Muscle of leg (tissue), 11 donors: ENCODE measurements around the gene PMEPA1. TPM values are rescaled to one million over a fixed set of nuclear protein-coding genes. Genes with fewer than 3 reads are reported as not detected.

Experiments
- DNase-seq: peaks from one replicate; pipeline ENCODE4 v3.0.0; 2013
- H3K27ac ChIP-seq: one replicate; pipeline ENCODE4 v1.5.1; 2013; ENCODE audit warnings: mild to moderate bottlenecking, low read length, control low read depth
- H3K27me3 ChIP-seq: one replicate; pipeline ENCODE4 v1.6.1; 2013; ENCODE audit warnings: low read length; ENCODE audit not compliant: control insufficient read depth, insufficient read depth
- H3K36me3 ChIP-seq: one replicate; pipeline ENCODE4 v1.6.1; 2013; ENCODE audit warnings: low read length; ENCODE audit not compliant: control insufficient read depth, insufficient read depth
- H3K4me1 ChIP-seq: one replicate; pipeline ENCODE4 v1.6.1; 2013; ENCODE audit warnings: low read length; ENCODE audit not compliant: control insufficient read depth, insufficient read depth
- H3K4me3 ChIP-seq: one replicate; pipeline ENCODE4 v1.5.1; 2013; ENCODE audit warnings: low read length, control low read depth
- H3K9me3 ChIP-seq: replicated peaks from 2 replicates; pipeline ENCODE4 v1.6.1; 2013; ENCODE audit warnings: low read depth, low read length; ENCODE audit not compliant: control insufficient read depth
- WGBS: methylation state at CpG from one replicate; pipeline ENCODE4 v1.1.5; 2013; ENCODE audit warnings: missing lambda C conversion rate; ENCODE audit not compliant: insufficient coverage; 5-methylcytosine and 5-hydroxymethylcytosine counted together
- polyA plus RNA-seq, 8 donors: library from polyadenylated mRNA; unstranded; fragments of 120-200 nt; gene quantifications; one replicate each; pipeline versions ENCODE4 v1.2.1 to v1.2.3, GENCODE V29; 2013; ENCODE audit warnings: inconsistent platforms in 1 of 8, low replicate concordance in 1 of 8; ENCODE audit not compliant: insufficient read length in 8 of 8, insufficient read depth in 1 of 8
- total RNA-seq: library from RNA; stranded (reverse); fragments of 120-200 nt; gene quantifications from one replicate; pipeline ENCODE4 v1.2.4, GENCODE V29; 2013

PMEPA1 gene
- total and polyA plus RNA-seq, 9 donors: 8.2 to 29.4 (median 23.3) TPM

DNA sequence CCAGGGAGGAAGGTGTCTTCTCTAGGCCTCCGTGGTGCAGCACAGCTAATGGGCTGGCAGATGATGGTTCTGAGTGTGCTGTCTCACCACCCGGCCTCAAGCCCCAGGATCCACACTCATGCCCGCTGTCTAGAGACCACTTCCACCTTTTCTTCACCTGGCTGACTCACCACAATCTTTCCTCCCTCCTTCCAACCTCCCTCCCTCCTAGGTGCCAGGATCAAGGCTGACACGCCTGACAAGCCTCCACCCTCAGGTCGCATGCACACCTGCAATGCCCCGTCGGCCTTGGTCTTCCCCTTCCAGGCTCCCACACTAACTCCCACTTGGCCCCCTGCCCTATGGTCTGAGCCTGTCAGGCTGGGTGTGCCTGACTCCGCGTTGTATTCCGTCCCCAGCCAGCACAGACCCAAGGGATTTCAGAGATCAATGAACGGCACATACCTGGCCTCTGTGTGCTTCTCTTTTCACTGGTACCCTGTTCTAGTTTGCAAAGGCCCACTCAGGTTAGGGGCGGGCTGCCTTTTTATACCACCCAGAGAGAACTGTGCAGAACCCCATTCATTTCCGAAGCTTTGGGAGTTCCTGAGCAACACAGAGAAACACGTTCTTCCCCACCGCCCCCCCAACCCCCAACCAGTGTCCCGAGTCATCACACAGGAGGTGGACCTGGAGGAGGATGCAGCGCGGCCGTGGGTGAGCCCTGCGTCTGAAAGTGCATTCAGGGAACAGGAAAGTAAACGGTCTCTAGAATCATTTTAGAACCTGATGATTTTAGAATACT lies 39.3 kb downstream of the PMEPA1 start:
- Histone ChIP-seq H3K27me3 (no peaks in the 10 kb centered on the region), H3K36me3 (peaks cover 3% of the 10 kb centered on the region), H3K4me1 (peaks cover 31% of the 10 kb centered on the region), H3K9me3 (no peaks in the 10 kb centered on the region), H3K4me3 (no peak overlapping the region), H3K27ac (no peak overlapping the region)
- DNase-seq: no peak
- 75% methylated on average over 17 of the region's 21 CpGs for WGBS

- H3K9me3 ChIP-seq: no peaks in the 10 kb centered on the region
- DNase-seq: no peak
- WGBS: 91% methylated on average over 3 of the region's 8 CpGs
- H3K27ac ChIP-seq: no peak overlapping the region
- H3K27me3 ChIP-seq: no peaks in the 10 kb centered on the region
- peaks cover 3% of the 10 kb centered on the region for H3K36me3 ChIP-seq
- peaks cover 27% of the 10 kb centered on the region for H3K4me1 ChIP-seq
- no peak overlapping the region for H3K4me3 ChIP-seq
Measured at GRCh38 chr20:57669632-57670031, 40.2 kb downstream of the PMEPA1 start.

DNA sequence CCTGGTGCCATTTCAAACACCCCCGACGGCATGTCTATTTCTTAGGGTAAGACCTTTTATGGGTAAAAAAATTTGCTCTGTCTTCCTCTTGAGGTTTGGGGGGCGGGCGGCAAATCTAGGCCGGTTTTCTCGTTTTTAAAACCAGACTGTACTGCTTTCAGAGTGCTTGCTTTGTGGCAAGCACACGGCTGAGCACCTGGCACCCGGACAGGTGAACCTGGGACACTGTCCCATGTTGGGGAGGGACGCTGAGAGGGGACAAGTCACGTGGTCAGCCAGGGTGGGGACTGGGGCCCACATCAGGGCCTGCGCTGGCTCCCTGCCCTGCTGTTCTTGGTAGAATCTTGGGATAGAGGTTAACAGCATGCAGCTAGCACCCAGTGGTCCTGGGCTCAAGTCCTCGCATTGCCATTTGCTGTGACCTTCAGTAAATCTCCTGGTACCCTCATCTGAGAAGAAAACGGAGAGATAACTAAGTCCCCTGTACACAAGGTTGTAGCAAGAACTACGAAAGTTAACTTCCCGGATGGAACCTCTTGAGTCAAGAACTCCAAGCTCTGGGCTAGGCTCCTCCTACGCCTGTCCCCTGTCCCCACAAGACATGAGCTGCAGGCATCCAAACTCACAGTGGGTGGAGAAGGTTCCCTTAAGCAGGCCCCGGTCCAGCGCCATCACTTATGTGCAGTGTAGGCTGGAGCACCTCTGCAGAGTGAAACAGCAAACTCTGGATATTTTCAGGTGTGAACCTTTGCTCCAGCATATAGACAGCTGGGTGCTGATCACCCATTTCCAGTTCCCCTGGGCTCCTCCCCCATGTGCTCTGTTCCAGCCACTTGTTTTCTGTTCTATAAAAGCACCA lies 41.7 kb downstream of the PMEPA1 start:
- no peak for DNase-seq
- Histone ChIP-seq H3K4me3 (no peak overlapping the region), H3K27me3 (no peaks in the 10 kb centered on the region), H3K27ac (no peak overlapping the region), H3K4me1 (peaks cover 27% of the 10 kb centered on the region), H3K36me3 (no peaks in the 10 kb centered on the region), H3K9me3 (no peaks in the 10 kb centered on the region)
- WGBS: 48% methylated on average over 15 of the region's 18 CpGs

- no peak overlapping the region for H3K4me3 ChIP-seq
- H3K36me3 ChIP-seq: no peaks in the 10 kb centered on the region
- DNase-seq: no peak
- H3K4me1 ChIP-seq: peaks cover 27% of the 10 kb centered on the region
- 67% methylated on average over 7 of the region's 16 CpGs for WGBS
- no peaks in the 10 kb centered on the region for H3K9me3 ChIP-seq
- no peaks in the 10 kb centered on the region for H3K27me3 ChIP-seq
- H3K27ac ChIP-seq: no peak overlapping the region
Measured at GRCh38 chr20:57667388-57667787, 42.4 kb downstream of the PMEPA1 start.

DNA sequence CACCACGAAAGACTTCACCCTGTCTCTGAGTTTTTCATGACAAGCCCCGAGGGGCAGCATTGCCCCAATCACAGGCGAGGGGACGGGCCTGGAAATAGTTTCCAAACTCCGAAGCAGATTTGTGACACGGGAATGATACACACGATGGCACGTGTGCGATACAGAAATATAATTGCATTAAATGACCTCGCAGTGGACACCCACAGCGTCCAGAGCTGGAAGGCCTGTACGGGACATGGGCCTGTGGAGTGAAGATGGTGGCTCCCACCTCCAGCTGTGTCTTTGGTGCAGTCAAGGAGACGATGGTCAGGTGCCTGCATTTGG lies 43.0 kb downstream of the PMEPA1 start:
- H3K36me3 ChIP-seq: no peaks in the 10 kb centered on the region
- WGBS: 73% methylated on average over 9 of the region's 13 CpGs
- H3K27ac ChIP-seq: no peak overlapping the region
- no peak overlapping the region for H3K4me3 ChIP-seq
- H3K9me3 ChIP-seq: no peaks in the 10 kb centered on the region
- peaks cover 26% of the 10 kb centered on the region for H3K4me1 ChIP-seq
- DNase-seq: no peak
- H3K27me3 ChIP-seq: no peaks in the 10 kb centered on the region

DNA sequence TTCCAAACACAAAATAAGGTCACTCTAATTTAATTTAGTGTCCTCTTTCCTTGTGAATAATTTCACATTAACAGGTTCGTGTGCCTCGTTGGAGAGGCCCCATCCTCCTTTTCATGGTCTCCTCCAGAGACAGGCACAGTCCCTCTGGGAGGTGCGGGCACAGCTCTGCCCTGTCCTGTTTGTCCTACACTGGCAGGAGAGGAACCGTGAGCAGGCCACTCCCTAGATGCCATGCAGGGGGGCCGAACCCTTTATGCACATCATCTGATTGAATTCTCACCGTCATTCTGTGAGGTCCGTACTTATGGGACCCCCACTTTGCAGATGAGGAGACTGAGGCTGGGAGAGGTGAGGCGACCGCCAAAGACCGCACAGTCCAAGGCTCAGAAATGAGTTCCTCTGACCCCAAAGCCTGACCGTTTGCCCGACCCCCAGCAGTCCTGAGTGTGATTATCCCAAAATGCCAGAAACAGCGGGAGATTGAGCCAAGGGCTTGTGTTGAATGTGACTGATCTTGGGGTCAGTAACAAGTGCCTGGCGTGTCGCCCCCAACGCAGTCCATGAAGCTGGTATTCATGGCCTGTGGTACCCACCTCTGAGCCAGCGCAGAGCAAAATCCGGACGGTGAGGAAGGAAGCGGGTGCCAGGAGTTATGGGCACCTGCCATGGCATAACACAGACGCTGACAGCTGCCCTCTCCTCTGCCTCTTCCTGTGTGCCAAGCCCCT lies 43.5 kb downstream of the PMEPA1 start:
- no peaks in the 10 kb centered on the region for H3K9me3 ChIP-seq
- 81% methylated on average over 18 of the region's 21 CpGs for WGBS
- no peaks in the 10 kb centered on the region for H3K27me3 ChIP-seq
- peaks cover 30% of the 10 kb centered on the region for H3K4me1 ChIP-seq
- H3K4me3 ChIP-seq: no peak overlapping the region
- H3K27ac ChIP-seq: no peak overlapping the region
- DNase-seq: no peak
- no peaks in the 10 kb centered on the region for H3K36me3 ChIP-seq

GRCh38 chr20:57665589-57665971 lies 44.2 kb downstream of the PMEPA1 start:
- Histone ChIP-seq H3K27ac (no peak overlapping the region), H3K4me1 (peaks cover 37% of the 10 kb centered on the region), H3K27me3 (no peaks in the 10 kb centered on the region), H3K9me3 (no peaks in the 10 kb centered on the region), H3K36me3 (no peaks in the 10 kb centered on the region), H3K4me3 (no peak overlapping the region)
- DNase-seq: no peak
- WGBS: 92% methylated on average over 5 of the region's 8 CpGs

- peaks cover 37% of the 10 kb centered on the region for H3K4me1 ChIP-seq
- H3K9me3 ChIP-seq: no peaks in the 10 kb centered on the region
- no peak overlapping the region for H3K27ac ChIP-seq
- WGBS: 88% methylated on average over 2 of the region's 14 CpGs
- H3K36me3 ChIP-seq: no peaks in the 10 kb centered on the region
- DNase-seq: no peak
- no peak overlapping the region for H3K4me3 ChIP-seq
- H3K27me3 ChIP-seq: no peaks in the 10 kb centered on the region
Measured at GRCh38 chr20:57664924-57665588, 44.8 kb downstream of the PMEPA1 start.

DNA sequence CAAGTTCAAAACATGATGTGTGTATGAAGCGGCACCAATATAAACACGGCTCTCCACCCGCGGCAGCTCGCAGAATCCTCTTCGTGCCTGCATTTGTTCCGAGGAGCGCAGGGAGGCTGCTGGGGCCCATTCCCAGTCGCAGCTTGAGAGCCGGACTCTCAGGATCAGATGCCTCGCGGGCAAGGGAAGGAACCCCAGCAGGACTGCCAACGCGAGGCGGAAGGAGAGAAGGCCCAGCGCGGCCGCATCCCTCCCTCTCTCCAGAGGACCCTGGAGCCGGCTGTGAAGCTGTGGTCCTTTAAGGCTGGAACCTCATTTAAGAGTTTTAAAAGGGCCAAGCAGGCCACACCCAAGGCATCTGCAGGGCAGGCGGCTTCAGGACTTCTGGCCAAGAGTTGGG lies 45.3 kb downstream of the PMEPA1 start:
- Histone ChIP-seq H3K4me3 (no peak overlapping the region), H3K27me3 (no peaks in the 10 kb centered on the region), H3K4me1 (peaks cover 37% of the 10 kb centered on the region), H3K27ac (no peak overlapping the region), H3K9me3 (no peaks in the 10 kb centered on the region), H3K36me3 (no peaks in the 10 kb centered on the region)
- 81% methylated on average over 17 of the region's 20 CpGs for WGBS
- no peak for DNase-seq
